Lower leg skin (tissue), 3 donors: ENCODE measurements around the gene SMARCB1.

Experiments used
- CTCF ChIP-seq, 3 donors: fragments of 450-650 bp; IDR thresholded peaks; one replicate each; pipeline ENCODE4 v1.5.1; 2016; ENCODE audit warnings: antibody characterized with exemption in 3 of 3, mild to moderate bottlenecking in 3 of 3, moderate library complexity in 2 of 3
- POLR2A ChIP-seq, 2 donors: fragments of 450-650 bp; IDR thresholded peaks; one replicate each; pipeline ENCODE4 v1.6.1; 2016 to 2017; ENCODE audit warnings: antibody characterized with exemption in 2 of 2, mild to moderate bottlenecking in 1 of 2, moderate library complexity in 1 of 2

DNA sequence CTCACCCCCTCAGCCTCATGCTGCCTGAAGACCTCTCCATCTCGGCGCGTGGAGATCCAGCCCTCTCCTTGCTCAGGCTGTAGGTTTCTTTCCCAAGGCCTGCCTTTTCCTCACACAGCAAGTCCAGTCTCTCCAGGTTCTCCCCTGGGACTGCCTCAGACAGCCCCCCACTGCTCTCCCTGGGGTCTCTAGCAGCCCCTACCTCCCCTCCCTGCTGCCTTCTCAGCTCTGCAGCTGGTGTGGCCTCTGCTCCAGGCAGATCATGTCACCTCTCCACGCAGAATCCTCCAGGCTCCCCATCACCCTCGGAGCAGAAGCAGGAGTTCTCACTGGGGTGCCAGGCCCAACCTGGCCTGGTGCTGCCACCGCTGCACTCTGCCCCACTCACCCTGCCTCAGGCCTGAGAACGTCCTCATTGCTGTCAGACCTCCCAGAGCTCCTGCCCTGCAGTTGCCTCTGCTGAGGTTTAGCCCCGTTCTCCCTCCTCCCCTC, 15.2 kb downstream of the SMARCB1 start:
- no peak for TF ChIP-seq CTCF (IDR thresholded peaks at IDR 0.05)
- TF ChIP-seq POLR2A (IDR thresholded peaks at IDR 0.05) = no peak
